HCT116 (cell line): ENCODE measurements around the gene LMX1A.

Experiments used
- POLR2AphosphoS5 ChIP-seq: IDR thresholded peaks from 2 replicates; pipeline ENCODE4 v1.6.1; 2011; ENCODE audit warnings: mild to moderate bottlenecking, low read depth, low read length, moderate library complexity
- TF ChIP-seq, protein P1 (sequence below), 3 experiments: fragments of 200-600 bp in 1 of 3; sonication (generic) in 1 of 3; IDR thresholded peaks in 2 of 3; conservative IDR thresholded peaks in 1 of 3; 2 replicates each; pipeline ENCODE4 v1.5.1; 2012 to 2017; ENCODE audit warnings: low read depth in 2 of 3, low read length in 2 of 3, antibody characterized with exemption in 1 of 3, borderline replicate concordance in 1 of 3, control low read depth in 1 of 3, mild to moderate bottlenecking in 1 of 3, mixed read lengths in 1 of 3, mixed run types in 1 of 3, moderate library complexity in 1 of 3; ENCODE audit not compliant: insufficient read depth in 1 of 3

DNA sequence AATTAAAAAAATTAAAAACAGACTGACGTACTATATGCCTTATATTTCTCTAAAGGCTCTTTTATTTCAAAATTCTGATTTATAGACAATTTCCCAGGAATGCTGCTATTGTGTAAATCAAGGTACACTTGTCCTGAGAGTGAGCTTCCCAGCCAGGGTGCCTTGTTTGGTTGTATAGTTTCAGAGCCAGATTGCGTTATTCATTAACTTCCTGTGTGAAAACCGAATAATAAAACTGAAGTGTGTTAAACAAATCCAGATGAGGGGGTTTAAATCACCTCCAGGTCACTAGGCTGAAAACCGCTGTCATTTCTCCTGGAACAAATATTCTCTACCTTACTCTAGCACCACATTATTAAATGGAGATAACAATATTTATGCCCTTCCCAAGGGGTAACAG, 68.7 kb downstream of the LMX1A start:
- TF ChIP-seq, protein P1, sequence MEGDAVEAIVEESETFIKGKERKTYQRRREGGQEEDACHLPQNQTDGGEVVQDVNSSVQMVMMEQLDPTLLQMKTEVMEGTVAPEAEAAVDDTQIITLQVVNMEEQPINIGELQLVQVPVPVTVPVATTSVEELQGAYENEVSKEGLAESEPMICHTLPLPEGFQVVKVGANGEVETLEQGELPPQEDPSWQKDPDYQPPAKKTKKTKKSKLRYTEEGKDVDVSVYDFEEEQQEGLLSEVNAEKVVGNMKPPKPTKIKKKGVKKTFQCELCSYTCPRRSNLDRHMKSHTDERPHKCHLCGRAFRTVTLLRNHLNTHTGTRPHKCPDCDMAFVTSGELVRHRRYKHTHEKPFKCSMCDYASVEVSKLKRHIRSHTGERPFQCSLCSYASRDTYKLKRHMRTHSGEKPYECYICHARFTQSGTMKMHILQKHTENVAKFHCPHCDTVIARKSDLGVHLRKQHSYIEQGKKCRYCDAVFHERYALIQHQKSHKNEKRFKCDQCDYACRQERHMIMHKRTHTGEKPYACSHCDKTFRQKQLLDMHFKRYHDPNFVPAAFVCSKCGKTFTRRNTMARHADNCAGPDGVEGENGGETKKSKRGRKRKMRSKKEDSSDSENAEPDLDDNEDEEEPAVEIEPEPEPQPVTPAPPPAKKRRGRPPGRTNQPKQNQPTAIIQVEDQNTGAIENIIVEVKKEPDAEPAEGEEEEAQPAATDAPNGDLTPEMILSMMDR (IDR thresholded peaks at IDR 0.05 in 2 of 3, conservative IDR thresholded peaks at IDR 0.05 in 1 of 3; ENCODE audit: borderline replicate concordance in 1 of 3, insufficient read depth in 1 of 3, low read depth in 2 of 3, low read length in 2 of 3): no peak
- TF ChIP-seq POLR2AphosphoS5: no peak
